ENCODE measurements around the gene LCN9. TPM values are rescaled to one million over a fixed set of nuclear protein-coding genes. Genes with fewer than 3 reads are reported as not detected.

Gene LCN9
- not detected in 2 replicates for total RNA-seq

GRCh38 chr9:135662758-135663450 is at the start of gene LCN9:
Gene LCN9, plus strand, starts transcription at chr9:135663309. Its CDS starts 13 bp downstream, at chr9:135663322.

GRCh38 chr9:135639196-135639595 is 23.9 kb upstream of the LCN9 start, which contains the start of gene GLT6D1:
Gene GLT6D1, minus strand, starts transcription at chr9:135639540. Its CDS starts 353 bp downstream, at chr9:135639187.

GRCh38 chr9:135699440-135699839 is 36.3 kb downstream of the LCN9 start, which contains the start of gene SOHLH1:
Gene SOHLH1, minus strand, starts transcription at chr9:135699481. Its CDS starts 14 bp downstream, at chr9:135699467.

GRCh38 chr9:135701959-135702721 is 39.0 kb downstream of the LCN9 start, which contains the start of gene KCNT1:
Gene KCNT1, plus strand, starts transcription at chr9:135702185. Its CDS starts 74 bp downstream, at chr9:135702259.

Other genes with a start within 250 kb of the LCN9 start
- 20.6 and 22.9 TPM in 2 replicates for gene PPP1R26, start 183.5 kb upstream of the LCN9 start, total RNA-seq
- gene MRPS2, start 162.6 kb upstream of the LCN9 start, total RNA-seq = 12.4 and 15.5 TPM in 2 replicates
- 0.12 TPM in 1 of 2 replicates, not detected in the other for gene LCN1, start 141.9 kb upstream of the LCN9 start, total RNA-seq
- not detected in 2 replicates for gene OBP2A, start 117.2 kb upstream of the LCN9 start, total RNA-seq
- not detected in 2 replicates for gene PAEP, start 101.6 kb upstream of the LCN9 start, total RNA-seq
- gene GLT6D1, start 23.8 kb upstream of the LCN9 start, total RNA-seq = not detected in 2 replicates
- not detected in 2 replicates for gene SOHLH1, start 36.2 kb downstream of the LCN9 start, total RNA-seq
- gene KCNT1, start 38.9 kb downstream of the LCN9 start, total RNA-seq = not detected in 2 replicates
- gene CAMSAP1, start 244.2 kb downstream of the LCN9 start, total RNA-seq = 22.5 and 23.1 TPM in 2 replicates